Ecto neural progenitor cell (in vitro differentiated cells): Measurements from ENCODE around the gene SMAD5.

ENCODE experiments used
- DNase-seq: peaks from one replicate; pipeline ENCODE4 v3.0.0-alpha.2; 2018; ENCODE audit warnings: low spot score

Gene SMAD5

GRCh38 chr5:136222580-136223235 is 90.1 kb downstream of the SMAD5 start:
- DNase-seq, result no peak

DNA sequence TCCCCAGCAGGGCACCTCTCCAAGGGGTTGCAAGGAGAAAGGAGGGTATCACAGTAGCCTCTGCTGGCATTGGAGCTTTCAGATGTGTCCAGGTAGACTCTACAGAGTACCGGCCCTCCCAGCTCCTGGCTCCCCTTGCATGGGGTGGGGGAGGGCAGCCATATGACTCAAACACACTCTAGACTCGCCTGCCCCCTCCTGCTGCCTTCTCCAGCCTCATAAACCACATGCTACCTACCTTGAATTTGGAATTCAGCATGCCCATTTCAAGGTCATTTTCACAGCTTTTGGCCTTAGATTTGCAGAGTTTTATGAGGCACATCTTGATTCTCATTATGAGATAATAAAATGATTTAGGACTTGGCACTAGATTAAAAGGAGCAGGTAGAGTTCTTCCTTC is 93.2 kb downstream of the SMAD5 start:
- DNase-seq, result no peak

- no peak for DNase-seq
Measured at GRCh38 chr5:136226401-136226800, 93.8 kb downstream of the SMAD5 start.

- DNase-seq, result no peak
Measured at GRCh38 chr5:136228136-136228757, 95.6 kb downstream of the SMAD5 start.

DNA sequence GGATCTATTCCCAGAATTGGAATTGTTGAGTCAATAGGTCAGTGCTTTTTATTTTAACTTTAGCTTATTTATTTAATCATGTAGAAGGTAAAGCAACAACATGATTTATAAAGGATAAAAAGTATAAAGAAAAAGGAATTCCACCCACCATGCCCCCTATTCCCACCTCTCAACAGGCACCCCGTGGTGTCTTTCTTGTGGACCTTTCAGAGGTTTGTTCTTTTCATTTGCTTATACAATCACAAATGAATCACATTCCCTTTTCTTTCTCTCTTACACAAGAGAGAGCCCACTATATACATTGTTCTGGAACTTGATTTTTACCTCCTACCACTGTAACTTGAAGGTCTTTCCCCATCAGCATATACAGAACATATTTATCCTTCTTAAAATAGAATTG is 97.5 kb downstream of the SMAD5 start:
- DNase-seq, result no peak

- no peak for DNase-seq
Measured at GRCh38 chr5:136232316-136232715, 99.7 kb downstream of the SMAD5 start.
